Erythroblast (primary cell): ENCODE results near the gene KIRREL3.

Experiments used
- GATA1 ChIP-seq: IDR thresholded peaks from 2 replicates; pipeline ENCODE4 v1.6.1; 2011; ENCODE audit warnings: low read depth, mild to moderate bottlenecking, control low read depth, low read length, moderate library complexity
- POLR2A ChIP-seq: IDR thresholded peaks from 2 replicates; pipeline ENCODE4 v1.6.1; 2011; ENCODE audit warnings: mild to moderate bottlenecking, low read length

- TF ChIP-seq POLR2A (no peak), GATA1 (no peak)
Observed at GRCh38 chr11:126450198-126450597, 550.4 kb downstream of the KIRREL3 start.
